Central memory CD8-positive, alpha-beta T cell (primary cell): Measurements from ENCODE around the gene IP6K3.
A peak's percentile ranks its signal among the peaks of the same experiment; 100 is the strongest.

Experiments used
- ATAC-seq: fragments of 150-1000 bp; cut with Tn5 transposase; replicated peaks from 2 replicates; pipeline ENCODE4 v1.10.0; 2022; ENCODE audit warnings: mild to moderate bottlenecking, moderate FRiP score, moderate number of reproducible peaks; ENCODE audit not compliant: poor library complexity, severe bottlenecking; ENCODE audit errors: extremely low read depth
- DNase-seq, 2 donors: peaks; one replicate each; pipeline ENCODE4 v3.0.0; 2021; ENCODE audit warnings: low spot score in 2 of 2
- H3K27ac Mint-ChIP-seq: one replicate; pipeline ENCODE4 v1.8.0; 2022; ENCODE audit warnings: low read depth, mild to moderate bottlenecking, moderate library complexity, mixed read lengths
- H3K27me3 Mint-ChIP-seq: one replicate; pipeline ENCODE4 v1.8.0; 2022; ENCODE audit warnings: mixed read lengths
- H3K36me3 Mint-ChIP-seq: one replicate; pipeline ENCODE4 v1.8.0; 2022; ENCODE audit warnings: mild to moderate bottlenecking, moderate library complexity, mixed read lengths; ENCODE audit not compliant: insufficient read depth
- H3K4me1 Mint-ChIP-seq: one replicate; pipeline ENCODE4 v1.8.0; 2022; ENCODE audit warnings: mixed read lengths
- H3K4me3 Mint-ChIP-seq: one replicate; pipeline ENCODE4 v1.8.0; 2022; ENCODE audit warnings: mild to moderate bottlenecking, moderate library complexity, mixed read lengths
- H3K9me3 Mint-ChIP-seq: one replicate; pipeline ENCODE4 v1.8.0; 2022; ENCODE audit warnings: mixed read lengths

IP6K3 gene

DNA sequence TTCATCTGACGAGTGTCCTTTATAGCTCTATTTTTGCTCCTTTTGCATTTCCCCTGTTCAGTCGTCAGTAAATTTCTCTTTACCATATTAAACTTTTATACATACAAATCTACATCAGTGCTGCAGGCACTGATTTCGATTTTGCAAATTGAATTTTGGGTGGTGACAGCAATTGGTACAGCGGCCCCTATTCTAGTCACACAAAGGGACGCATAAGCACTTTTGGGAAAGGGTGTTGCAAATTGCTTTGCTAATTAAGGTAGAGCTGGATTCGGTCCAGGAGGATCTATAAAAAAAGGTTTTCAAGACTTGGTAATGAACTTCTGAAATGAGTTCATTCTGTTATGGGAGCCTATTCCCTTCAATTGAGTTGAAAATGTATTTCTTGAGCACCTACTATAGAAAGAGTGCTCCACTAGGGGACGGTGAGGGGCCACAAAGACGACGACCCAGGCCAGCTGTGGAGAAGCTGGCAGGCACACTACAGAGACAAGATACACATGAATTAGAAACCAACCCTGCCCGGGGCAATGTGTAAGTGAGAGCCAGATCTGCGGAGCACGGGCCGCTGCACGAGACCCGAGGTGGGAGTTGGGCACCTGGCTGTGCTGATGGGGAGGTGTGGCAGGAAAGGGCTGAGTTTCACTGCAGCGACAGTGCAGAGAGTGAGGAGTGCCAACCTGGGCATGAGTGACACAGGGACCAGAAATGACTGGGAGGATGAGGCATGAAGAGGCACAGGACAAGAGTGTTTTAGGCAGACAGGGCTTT, 40.6 kb downstream of the IP6K3 start:
- no peak overlapping the region for H3K4me3 Mint-ChIP-seq
- H3K27ac Mint-ChIP-seq, result no peak overlapping the region
- peaks cover 20% of the 10 kb centered on the region for H3K4me1 Mint-ChIP-seq
- ATAC-seq (no peak), DNase-seq (no peak)
- no peaks in the 10 kb centered on the region for H3K9me3 Mint-ChIP-seq
- H3K36me3 Mint-ChIP-seq, result peaks cover 7% of the 10 kb centered on the region
- H3K27me3 Mint-ChIP-seq, result no peaks in the 10 kb centered on the region

DNA sequence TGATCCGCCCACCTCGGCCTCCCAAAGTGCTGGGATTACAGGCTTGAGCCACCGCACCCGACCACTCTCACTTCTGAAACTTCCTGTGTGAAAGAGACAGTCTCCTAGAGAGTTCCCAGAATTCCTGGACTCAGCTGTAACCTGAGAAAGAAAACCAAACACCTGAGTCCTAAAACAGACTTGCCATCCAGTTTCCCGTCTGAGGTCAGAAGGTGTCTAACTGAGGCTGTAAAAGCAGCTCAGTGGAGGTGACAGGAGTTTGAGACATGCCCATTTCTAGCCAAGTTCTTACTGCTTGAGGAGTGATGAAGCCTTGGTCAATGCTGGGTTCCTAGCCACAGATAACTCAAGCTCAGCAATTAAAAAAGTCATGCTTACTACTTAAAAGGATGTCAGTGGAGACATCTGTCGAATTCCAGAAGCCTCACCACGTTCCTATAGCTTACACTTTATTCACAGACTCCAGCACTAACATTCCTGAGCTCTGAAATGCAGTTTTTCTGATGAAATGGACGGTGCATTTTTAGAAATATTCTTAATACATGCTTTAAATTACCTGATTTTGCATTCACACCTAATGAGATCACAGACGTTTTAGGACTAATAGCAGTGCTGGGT, 41.3 kb downstream of the IP6K3 start:
- H3K4me3 Mint-ChIP-seq, result no peak overlapping the region
- no peak overlapping the region for H3K27ac Mint-ChIP-seq
- no peaks in the 10 kb centered on the region for H3K9me3 Mint-ChIP-seq
- no peak for DNase-seq
- ATAC-seq, result no peak
- H3K4me1 Mint-ChIP-seq, result peaks cover 13% of the 10 kb centered on the region
- H3K27me3 Mint-ChIP-seq, result no peaks in the 10 kb centered on the region
- peaks cover 4% of the 10 kb centered on the region for H3K36me3 Mint-ChIP-seq

- no peaks in the 10 kb centered on the region for H3K9me3 Mint-ChIP-seq
These were observed 42.3 kb downstream of the IP6K3 start for GRCh38 chr6:33704215-33705066.

GRCh38 chr6:33702345-33702977, 44.2 kb downstream of the IP6K3 start:
- H3K4me1 Mint-ChIP-seq, result peaks cover 6% of the 10 kb centered on the region
- ATAC-seq (no peak), DNase-seq (no peak)
- H3K9me3 Mint-ChIP-seq, result no peaks in the 10 kb centered on the region
- no peak overlapping the region for H3K27ac Mint-ChIP-seq
- H3K36me3 Mint-ChIP-seq, result peaks cover 6% of the 10 kb centered on the region
- no peak overlapping the region for H3K4me3 Mint-ChIP-seq
- H3K27me3 Mint-ChIP-seq, result no peaks in the 10 kb centered on the region

More at GRCh38 chr6:33704215-33705066, 42.3 kb downstream of the IP6K3 start:
- H3K4me3 Mint-ChIP-seq, result no peak overlapping the region
- ATAC-seq (no peak), DNase-seq (no peak)
- no peaks in the 10 kb centered on the region for H3K27me3 Mint-ChIP-seq
- no peak overlapping the region for H3K27ac Mint-ChIP-seq
- peaks cover 4% of the 10 kb centered on the region for H3K36me3 Mint-ChIP-seq
- peaks cover 6% of the 10 kb centered on the region for H3K4me1 Mint-ChIP-seq

DNA sequence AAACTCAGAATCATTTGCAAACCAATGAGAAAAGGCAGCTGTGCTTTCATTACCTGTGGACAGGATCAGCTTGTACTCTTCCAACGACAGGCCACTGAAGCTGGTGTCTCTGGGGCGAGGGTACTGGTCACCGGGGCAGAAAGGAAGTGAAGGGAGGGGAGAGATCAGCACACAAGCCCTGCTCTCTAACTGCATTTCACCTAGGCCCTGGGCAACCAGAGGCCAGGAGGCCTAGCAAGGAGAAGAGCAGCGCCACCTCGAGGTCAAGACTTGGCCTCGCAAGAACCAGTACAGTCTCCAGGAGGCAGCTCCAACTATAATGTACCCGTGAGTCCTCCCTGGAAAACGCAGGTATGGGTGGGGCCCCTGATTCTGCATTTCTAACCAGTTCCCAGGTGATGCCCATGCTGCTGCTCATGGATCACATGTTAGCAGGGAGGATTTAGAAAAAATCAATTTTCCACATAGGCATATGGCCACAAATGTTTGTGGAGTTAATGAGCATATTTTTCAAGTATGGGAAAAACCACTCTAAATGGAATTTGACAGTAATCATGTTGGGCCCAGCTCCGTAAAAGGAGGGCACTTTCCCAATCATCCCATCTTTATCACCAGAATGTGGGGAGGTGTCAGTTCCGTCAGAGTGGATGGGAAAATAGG, 46.2 kb downstream of the IP6K3 start:
- Mint-ChIP-seq H3K4me1 (no peaks in the 10 kb centered on the region), H3K27ac (no peak overlapping the region)

GRCh38 chr6:33699739-33700138, 47.0 kb downstream of the IP6K3 start:
- H3K36me3 Mint-ChIP-seq, result peaks cover 11% of the 10 kb centered on the region
- no peaks in the 10 kb centered on the region for H3K4me1 Mint-ChIP-seq
- no peak overlapping the region for H3K27ac Mint-ChIP-seq
- no peaks in the 10 kb centered on the region for H3K27me3 Mint-ChIP-seq
- DNase-seq (no peak), ATAC-seq (no peak)
- H3K4me3 Mint-ChIP-seq, result no peak overlapping the region
- no peaks in the 10 kb centered on the region for H3K9me3 Mint-ChIP-seq

More for the DNA sequence above, 46.2 kb downstream of the IP6K3 start:
- H3K27me3 Mint-ChIP-seq, result no peaks in the 10 kb centered on the region
- peak; percentile 56 for ATAC-seq
- DNase-seq, result peak; percentile 36 to 50
- no peak overlapping the region for H3K4me3 Mint-ChIP-seq
- peaks cover 11% of the 10 kb centered on the region for H3K36me3 Mint-ChIP-seq
- no peaks in the 10 kb centered on the region for H3K9me3 Mint-ChIP-seq

GRCh38 chr6:33699131-33699530, 47.6 kb downstream of the IP6K3 start:
- Mint-ChIP-seq H3K27me3 (no peaks in the 10 kb centered on the region), H3K36me3 (peaks cover 12% of the 10 kb centered on the region), H3K4me3 (no peak overlapping the region), H3K4me1 (no peaks in the 10 kb centered on the region), H3K27ac (no peak overlapping the region), H3K9me3 (no peaks in the 10 kb centered on the region)
- ATAC-seq (no peak), DNase-seq (no peak)

DNA sequence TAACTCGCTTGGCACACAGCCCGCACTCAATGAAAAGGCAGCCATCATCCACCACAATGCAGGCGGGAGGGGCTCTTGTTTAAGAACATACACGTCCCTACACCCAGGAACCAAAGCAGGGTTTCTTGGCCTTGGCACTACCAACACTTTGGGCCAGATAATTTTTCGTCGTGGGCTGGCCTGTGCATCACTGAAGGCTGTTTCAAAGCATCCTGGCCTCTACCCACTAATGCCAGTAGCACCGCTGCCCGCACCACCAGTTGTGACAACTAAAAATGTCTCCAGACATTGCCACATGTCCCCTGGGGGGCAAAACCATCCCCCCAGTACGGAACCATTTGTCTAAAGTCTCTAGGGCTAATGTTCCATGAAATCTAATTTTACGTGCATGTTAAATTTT, 48.2 kb downstream of the IP6K3 start:
- Mint-ChIP-seq H3K27me3 (no peaks in the 10 kb centered on the region), H3K27ac (no peak overlapping the region), H3K4me3 (no peak overlapping the region), H3K36me3 (peaks cover 12% of the 10 kb centered on the region), H3K9me3 (no peaks in the 10 kb centered on the region), H3K4me1 (no peaks in the 10 kb centered on the region)
- ATAC-seq, result no peak
- no peak for DNase-seq

- ATAC-seq (no peak), DNase-seq (no peak)
- Mint-ChIP-seq H3K36me3 (peaks cover 16% of the 10 kb centered on the region), H3K9me3 (no peaks in the 10 kb centered on the region), H3K27ac (no peak overlapping the region), H3K27me3 (no peaks in the 10 kb centered on the region), H3K4me3 (no peak overlapping the region), H3K4me1 (peaks cover 2% of the 10 kb centered on the region)
These were observed 48.9 kb downstream of the IP6K3 start for GRCh38 chr6:33697845-33698244.

GRCh38 chr6:33696548-33697518, 49.9 kb downstream of the IP6K3 start:
- peak overlapping the region; percentile 59 for H3K27ac Mint-ChIP-seq
- ATAC-seq, result peak; percentile 16
- H3K9me3 Mint-ChIP-seq, result no peaks in the 10 kb centered on the region
- no peak for DNase-seq
- H3K36me3 Mint-ChIP-seq, result peaks cover 16% of the 10 kb centered on the region
- peaks cover 12% of the 10 kb centered on the region for H3K4me1 Mint-ChIP-seq
- no peaks in the 10 kb centered on the region for H3K27me3 Mint-ChIP-seq
- peak overlapping the region; percentile 9 for H3K4me3 Mint-ChIP-seq

DNA sequence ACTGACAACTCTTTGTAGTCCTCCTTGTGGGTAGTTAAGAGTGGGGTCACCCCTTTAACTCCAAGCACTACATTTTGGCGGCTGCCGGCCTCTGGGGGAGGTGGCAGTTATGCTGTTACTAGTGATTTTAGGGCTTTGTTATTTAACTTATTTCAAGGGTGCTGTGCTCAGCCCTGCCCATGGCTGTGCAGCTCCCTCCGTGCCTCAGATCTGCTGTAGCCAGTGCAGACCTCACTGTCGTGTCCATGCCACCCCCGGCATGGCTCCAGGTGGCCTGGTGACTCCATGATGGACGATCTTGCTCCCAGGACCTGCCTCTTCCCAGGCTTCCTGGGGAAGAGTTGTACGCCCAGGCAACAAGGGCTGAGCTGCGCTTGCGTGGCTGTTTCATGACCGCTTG, 50.6 kb downstream of the IP6K3 start:
- ATAC-seq, result no peak
- Mint-ChIP-seq H3K4me3 (peak overlapping the region; percentile 9), H3K4me1 (peaks cover 18% of the 10 kb centered on the region), H3K27ac (peak overlapping the region; percentile 59), H3K27me3 (no peaks in the 10 kb centered on the region), H3K9me3 (no peaks in the 10 kb centered on the region), H3K36me3 (peaks cover 18% of the 10 kb centered on the region)
- DNase-seq, result no peak
